HG02588 (cell line): Measurements from ENCODE around the gene FKBP2.

ENCODE experiments used
- ATAC-seq: cut with Tn5 transposase; IDR thresholded peaks from one replicate; pipeline ENCODE4 v1.9.1; 2021; ENCODE audit warnings: mild to moderate bottlenecking, moderate library complexity; ENCODE audit not compliant: unreplicated experiment

Gene FKBP2

GRCh38 chr11:64232182-64232966, 8.5 kb upstream of the FKBP2 start:
- ATAC-seq = no peak

GRCh38 chr11:64232967-64233315, 8.0 kb upstream of the FKBP2 start:
- no peak for ATAC-seq

- ATAC-seq = peak; percentile 49
These were observed 6.8 kb upstream of the FKBP2 start, which contains the start of gene VEGFB for GRCh38 chr11:64233913-64234586. VEGFB (plus strand) TSS chr11:64234584; CDS start chr11:64234834, 250 bp downstream.

- peak; percentile 28 for ATAC-seq
These were observed 6.1 kb upstream of the FKBP2 start for GRCh38 chr11:64234647-64235379.

DNA sequence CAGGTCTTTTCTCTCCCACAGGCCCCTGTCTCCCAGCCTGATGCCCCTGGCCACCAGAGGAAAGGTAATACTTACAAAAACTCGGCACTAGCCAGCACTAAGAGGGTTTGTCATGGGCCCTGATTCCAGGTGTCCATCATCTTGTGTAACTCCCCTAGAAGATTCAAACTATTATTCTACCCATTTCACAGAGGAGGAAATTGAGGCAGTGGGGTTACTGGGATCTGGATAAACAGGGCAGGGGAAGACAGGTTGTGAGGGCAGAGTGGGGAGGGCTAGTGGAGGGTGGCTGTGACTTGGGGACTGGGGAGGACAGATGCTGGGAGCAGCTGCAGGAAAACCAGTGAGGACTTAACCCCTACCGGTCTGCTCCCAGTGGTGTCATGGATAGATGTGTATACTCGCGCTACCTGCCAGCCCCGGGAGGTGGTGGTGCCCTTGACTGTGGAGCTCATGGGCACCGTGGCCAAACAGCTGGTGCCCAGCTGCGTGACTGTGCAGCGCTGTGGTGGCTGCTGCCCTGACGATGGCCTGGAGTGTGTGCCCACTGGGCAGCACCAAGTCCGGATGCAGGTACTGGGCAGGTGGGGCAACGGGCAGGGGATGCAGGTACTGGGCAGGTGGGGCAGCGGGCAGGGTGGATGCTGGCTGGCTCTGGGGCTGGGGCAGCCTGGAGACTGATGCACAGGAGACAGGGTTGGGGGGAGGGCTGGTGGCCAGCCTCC, 5.3 kb upstream of the FKBP2 start:
- ATAC-seq = no peak

DNA sequence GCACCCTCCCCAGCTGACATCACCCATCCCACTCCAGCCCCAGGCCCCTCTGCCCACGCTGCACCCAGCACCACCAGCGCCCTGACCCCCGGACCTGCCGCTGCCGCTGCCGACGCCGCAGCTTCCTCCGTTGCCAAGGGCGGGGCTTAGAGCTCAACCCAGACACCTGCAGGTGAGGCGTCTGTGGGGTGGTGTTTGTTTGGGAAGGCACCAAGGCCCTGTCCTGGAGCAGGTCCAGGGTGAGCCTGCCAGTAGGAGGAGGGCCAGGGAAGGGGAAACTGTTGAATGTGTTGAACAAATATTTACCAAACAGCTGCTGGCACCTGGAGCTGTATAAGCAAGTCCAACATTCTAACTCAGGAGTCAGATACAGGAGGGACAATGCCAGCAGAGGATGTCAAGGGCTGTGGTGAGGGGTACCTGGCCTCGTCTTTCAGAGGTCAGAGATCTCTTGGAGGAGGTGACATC, 3.4 kb upstream of the FKBP2 start:
- ATAC-seq = no peak

DNA sequence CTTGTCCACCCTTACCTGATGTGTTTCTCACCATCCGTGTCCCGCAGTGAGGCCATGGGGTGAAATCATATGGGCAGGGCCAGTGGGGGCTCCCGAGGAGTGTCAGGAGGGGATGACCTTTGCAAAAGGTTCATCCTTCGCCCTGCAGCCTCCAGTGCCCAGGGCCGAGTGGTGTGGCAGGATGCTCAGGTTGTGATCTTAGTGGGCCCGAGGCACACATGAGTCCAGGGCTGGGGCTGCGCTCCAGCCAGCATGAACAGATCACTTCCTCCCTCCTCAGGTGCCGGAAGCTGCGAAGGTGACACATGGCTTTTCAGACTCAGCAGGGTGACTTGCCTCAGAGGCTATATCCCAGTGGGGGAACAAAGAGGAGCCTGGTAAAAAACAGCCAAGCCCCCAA, 2.8 kb upstream of the FKBP2 start:
- ATAC-seq = no peak

DNA sequence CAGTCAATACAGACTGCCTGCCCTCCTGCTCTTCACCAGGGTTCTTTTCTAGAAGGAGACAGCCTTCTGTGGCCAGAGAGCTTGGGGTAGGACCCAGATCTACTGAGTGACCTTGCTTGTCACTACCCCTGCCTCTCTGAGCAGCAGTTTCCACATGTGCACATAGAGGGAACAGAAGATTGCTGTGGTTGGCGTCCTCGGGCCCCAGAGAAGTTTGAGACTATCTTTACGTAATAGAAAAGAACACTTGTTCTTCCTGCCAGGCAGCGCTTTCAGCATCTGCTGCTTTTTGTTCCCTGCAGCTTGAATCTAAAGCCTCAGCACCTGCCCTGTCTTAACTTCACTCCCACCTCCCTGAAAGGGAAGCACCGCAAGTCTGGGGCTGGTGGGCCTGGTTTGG, 1.9 kb upstream of the FKBP2 start:
- no peak for ATAC-seq

GRCh38 chr11:64239662-64240434, 1.0 kb upstream of the FKBP2 start:
- ATAC-seq = no peak

GRCh38 chr11:64241241-64241490, 271 bp downstream of the FKBP2 start:
- peak; percentile 60 for ATAC-seq

DNA sequence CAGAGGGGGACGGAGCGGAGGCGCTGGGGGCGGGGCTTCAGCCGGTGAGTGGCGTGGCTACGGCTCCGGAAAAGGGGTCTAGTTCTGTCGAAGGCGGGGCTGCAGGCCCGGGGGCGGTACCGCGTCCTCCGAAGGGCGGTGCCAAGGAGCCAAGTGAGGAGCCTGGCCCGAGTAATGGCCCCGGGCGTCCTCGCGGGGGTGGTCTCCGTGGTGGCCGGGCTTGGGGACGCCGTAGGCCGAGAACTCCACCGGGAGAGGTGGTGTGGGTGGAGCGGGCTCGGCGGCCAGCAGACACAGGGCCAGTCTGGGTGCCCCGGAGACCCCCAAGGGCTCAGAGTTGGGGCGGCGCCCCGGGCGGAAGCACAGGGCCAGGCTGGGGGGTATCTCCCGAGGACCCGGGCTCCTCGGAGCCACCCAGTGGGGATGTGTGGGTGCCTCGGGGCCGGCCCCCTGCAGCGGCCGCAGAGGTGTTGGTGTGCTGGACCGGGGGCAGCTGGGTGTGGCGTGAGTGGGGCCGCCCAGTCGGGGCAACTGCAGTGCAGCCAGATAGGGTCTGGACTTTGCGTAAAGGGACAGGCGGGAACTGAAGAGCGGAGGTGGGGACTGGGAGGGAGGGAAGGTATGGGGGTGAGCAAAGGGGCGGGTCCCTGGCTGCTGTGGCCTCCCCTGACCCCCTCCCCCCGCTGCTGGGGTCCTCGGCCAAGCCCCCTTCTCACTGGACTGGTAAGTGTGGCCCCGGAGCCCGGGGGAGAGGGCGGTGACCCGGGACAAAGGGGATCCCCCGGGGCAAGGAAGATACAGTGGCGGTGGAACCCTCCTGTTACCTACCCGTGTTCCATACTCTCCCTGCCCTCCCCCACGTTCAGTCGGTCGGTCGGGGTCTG, 838 bp downstream of the FKBP2 start:
- peak; percentile 56 for ATAC-seq

- no peak for ATAC-seq
These were observed 2.5 kb downstream of the FKBP2 start for GRCh38 chr11:64243236-64243854.

- ATAC-seq = no peak
These were observed 3.2 kb downstream of the FKBP2 start for GRCh38 chr11:64244107-64244506.

DNA sequence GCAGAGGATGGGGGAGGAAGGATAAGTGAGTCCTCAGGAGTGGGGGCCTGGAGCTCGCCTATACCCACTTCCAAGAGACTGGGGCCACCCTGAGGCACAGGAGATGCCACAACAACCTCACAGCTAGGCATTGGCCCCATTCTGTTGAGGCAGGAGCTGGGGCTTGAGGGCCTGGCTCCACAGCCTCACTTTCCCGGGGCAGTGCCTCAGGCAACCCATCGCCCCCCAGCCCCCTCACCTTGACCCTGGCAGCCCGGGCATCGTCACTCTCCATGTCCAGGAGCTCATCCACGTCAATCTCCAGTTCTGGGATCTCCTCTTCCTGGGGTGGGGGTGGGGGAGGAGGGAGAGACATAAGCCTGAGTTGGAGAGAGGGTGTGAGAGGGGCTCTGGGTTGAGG, 4.1 kb downstream of the FKBP2 start:
- ATAC-seq = no peak

- ATAC-seq = no peak
These were observed 4.5 kb downstream of the FKBP2 start for GRCh38 chr11:64245401-64245796.

DNA sequence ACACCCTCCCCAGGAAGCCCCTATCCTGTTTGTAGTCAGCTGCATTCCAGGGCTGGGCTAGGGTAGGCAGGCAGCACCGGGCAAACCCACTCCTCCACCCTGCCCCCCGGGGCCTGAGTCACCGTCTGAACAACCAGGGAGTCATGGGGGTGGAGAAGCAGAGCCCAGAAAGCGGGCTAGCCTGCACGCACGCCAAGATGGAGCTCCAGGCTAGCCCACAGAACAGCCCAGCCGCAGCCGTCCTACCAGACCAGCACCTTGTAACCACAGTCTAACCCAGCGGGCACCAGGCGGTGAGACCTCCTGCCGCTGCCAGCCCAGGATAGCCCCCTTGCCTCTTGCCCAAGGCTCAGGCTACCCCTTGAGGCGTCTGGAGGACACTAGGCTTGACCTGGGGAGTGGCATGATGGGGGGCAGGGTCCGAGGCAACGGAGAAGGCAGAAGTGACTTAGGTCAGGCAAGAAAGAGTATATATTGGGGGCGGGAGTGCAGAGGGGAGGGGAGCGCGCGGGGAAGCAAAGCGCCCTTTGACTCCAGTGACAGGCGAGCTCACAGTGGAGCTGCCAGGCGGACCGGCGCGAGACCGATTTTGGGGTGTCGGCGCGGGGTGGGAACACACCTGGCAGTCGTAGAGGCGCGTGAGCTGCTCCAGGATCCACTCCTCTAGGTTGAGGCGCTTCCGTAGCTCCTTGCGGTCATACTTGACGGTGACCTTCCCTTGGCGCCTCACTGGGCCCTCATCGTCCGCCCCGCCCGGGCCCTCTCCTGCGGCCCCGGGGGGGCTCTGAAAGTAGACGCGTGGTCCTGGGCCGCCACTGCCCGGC, 5.1 kb downstream of the FKBP2 start:
- no peak for ATAC-seq

DNA sequence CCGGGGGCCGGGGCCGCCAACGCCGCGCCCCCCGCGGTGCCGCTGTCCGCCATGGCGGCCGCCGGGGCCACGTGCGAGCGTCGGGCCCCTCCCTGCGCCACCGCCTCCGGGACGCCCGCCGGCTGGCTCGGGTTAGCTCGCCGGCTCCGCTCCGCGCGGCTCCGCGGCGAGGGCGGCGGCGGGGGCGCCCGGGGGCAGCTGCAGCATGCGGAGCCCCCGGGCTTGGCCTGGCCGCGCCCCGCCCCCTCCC, 5.7 kb downstream of the FKBP2 start:
- ATAC-seq = peak; percentile 15

GRCh38 chr11:64246871-64247728, 6.2 kb downstream of the FKBP2 start, which contains the start of gene PPP1R14B:
PPP1R14B (minus strand) TSS chr11:64246943; CDS start chr11:64246673, 270 bp downstream.
- peak; percentile 29 for ATAC-seq
